GM19239 (cell line): ENCODE measurements around the gene SLC24A3.

Experiments
- DNase-seq: peaks from one replicate; pipeline ENCODE4 v3.0.0; 2011; ENCODE audit warnings: low spot score; ENCODE audit not compliant: insufficient read length
- FAIRE-seq: peaks from 2 replicates; lab custom pipeline; 2011; peaks lifted over from hg19 to GRCh38; lab: Jason Lieb, UNC

The SLC24A3 gene

GRCh38 chr20:19375801-19376200 is 163.4 kb downstream of the SLC24A3 start:
- FAIRE-seq (no peak), DNase-seq (no peak)

- FAIRE-seq (no peak), DNase-seq (no peak)
These were observed 164.2 kb downstream of the SLC24A3 start for GRCh38 chr20:19376451-19377229.

GRCh38 chr20:19378058-19378457 is 165.6 kb downstream of the SLC24A3 start:
- no peak for FAIRE-seq

GRCh38 chr20:19380211-19380610 is 167.8 kb downstream of the SLC24A3 start:
- no peak for FAIRE-seq
- no peak for DNase-seq

More at GRCh38 chr20:19378058-19378457, 165.6 kb downstream of the SLC24A3 start:
- no peak for DNase-seq

- DNase-seq = no peak
These were observed 169.5 kb downstream of the SLC24A3 start for GRCh38 chr20:19381947-19382346.

GRCh38 chr20:19382386-19383340 is 170.2 kb downstream of the SLC24A3 start:
- DNase-seq (no peak), FAIRE-seq (no peak)

More at GRCh38 chr20:19381947-19382346, 169.5 kb downstream of the SLC24A3 start:
- no peak for FAIRE-seq

- FAIRE-seq (no peak), DNase-seq (no peak)
These were observed 172.5 kb downstream of the SLC24A3 start for GRCh38 chr20:19384940-19385339.

GRCh38 chr20:19387251-19387650 is 174.8 kb downstream of the SLC24A3 start:
- no peak for DNase-seq
- no peak for FAIRE-seq

- DNase-seq (no peak), FAIRE-seq (no peak)
These were observed 180.1 kb downstream of the SLC24A3 start for GRCh38 chr20:19392344-19393130.

GRCh38 chr20:19396460-19397081 is 184.1 kb downstream of the SLC24A3 start:
- DNase-seq = no peak
- FAIRE-seq = no peak

- no peak for FAIRE-seq
- DNase-seq = no peak
These were observed 184.8 kb downstream of the SLC24A3 start for GRCh38 chr20:19397226-19397625.

GRCh38 chr20:19397666-19398065 is 185.2 kb downstream of the SLC24A3 start:
- DNase-seq (no peak), FAIRE-seq (no peak)

GRCh38 chr20:19401096-19401495 is 188.7 kb downstream of the SLC24A3 start:
- no peak for FAIRE-seq

GRCh38 chr20:19403549-19403948 is 191.1 kb downstream of the SLC24A3 start:
- DNase-seq (no peak), FAIRE-seq (no peak)

More at GRCh38 chr20:19401096-19401495, 188.7 kb downstream of the SLC24A3 start:
- no peak for DNase-seq

GRCh38 chr20:19404826-19405225 is 192.4 kb downstream of the SLC24A3 start:
- DNase-seq (no peak), FAIRE-seq (no peak)

- DNase-seq (no peak), FAIRE-seq (no peak)
These were observed 193.5 kb downstream of the SLC24A3 start for GRCh38 chr20:19405958-19406357.

GRCh38 chr20:19406381-19406780 is 193.9 kb downstream of the SLC24A3 start:
- no peak for DNase-seq
- no peak for FAIRE-seq

GRCh38 chr20:19407196-19407595 is 194.8 kb downstream of the SLC24A3 start:
- DNase-seq (no peak), FAIRE-seq (no peak)

GRCh38 chr20:19407736-19408135 is 195.3 kb downstream of the SLC24A3 start:
- no peak for DNase-seq
- FAIRE-seq = no peak

- DNase-seq (no peak), FAIRE-seq (no peak)
These were observed 196.5 kb downstream of the SLC24A3 start for GRCh38 chr20:19408971-19409370.
